GM21737 (cell line): Measurements from ENCODE around the gene CDKN1C.

Experiments used
- ATAC-seq: cut with Tn5 transposase; IDR thresholded peaks from one replicate; pipeline ENCODE4 v1.9.1; 2021; ENCODE audit warnings: mild to moderate bottlenecking, moderate library complexity; ENCODE audit not compliant: unreplicated experiment

The CDKN1C gene

DNA sequence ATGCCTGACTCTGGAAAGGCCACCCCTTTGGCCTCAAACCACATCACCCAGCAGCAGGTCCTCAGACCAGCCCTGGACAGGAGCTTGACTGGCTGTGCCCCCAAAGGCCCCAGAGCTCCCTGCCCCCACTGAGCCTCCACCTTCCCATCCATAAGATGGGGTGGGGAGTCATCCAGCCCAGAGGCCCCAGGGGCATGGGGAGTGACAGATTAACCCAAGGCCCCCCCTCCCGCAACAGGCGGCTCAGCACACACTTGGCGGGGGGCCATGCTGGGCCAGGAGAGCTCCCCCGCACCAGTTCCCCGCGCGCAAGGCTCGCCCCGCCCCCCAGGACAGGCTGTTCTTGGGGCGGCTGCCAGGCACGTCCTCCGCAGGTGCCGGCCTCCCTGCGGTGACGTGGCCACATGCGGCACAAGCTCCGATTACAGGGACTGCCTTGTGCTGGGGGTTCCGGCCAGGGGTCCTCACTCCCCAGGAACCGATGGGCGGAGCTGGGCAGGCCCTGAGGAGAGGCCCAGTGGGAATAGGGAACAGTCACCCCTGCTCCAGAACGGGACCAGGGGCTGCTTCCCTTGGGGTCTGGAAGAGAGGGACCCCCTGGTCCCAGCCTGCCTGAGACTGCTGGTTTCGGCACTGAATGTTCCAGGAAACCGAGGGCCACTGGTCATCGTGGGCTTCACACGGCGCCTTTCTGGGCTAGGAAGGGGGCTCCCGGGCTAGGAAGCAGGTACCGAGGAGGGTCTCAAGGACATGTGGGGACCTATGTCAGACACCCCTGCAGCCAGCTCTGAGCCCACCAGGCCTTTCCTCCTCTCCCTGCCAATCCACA, 5.1 kb upstream of the CDKN1C start:
- ATAC-seq = no peak

DNA sequence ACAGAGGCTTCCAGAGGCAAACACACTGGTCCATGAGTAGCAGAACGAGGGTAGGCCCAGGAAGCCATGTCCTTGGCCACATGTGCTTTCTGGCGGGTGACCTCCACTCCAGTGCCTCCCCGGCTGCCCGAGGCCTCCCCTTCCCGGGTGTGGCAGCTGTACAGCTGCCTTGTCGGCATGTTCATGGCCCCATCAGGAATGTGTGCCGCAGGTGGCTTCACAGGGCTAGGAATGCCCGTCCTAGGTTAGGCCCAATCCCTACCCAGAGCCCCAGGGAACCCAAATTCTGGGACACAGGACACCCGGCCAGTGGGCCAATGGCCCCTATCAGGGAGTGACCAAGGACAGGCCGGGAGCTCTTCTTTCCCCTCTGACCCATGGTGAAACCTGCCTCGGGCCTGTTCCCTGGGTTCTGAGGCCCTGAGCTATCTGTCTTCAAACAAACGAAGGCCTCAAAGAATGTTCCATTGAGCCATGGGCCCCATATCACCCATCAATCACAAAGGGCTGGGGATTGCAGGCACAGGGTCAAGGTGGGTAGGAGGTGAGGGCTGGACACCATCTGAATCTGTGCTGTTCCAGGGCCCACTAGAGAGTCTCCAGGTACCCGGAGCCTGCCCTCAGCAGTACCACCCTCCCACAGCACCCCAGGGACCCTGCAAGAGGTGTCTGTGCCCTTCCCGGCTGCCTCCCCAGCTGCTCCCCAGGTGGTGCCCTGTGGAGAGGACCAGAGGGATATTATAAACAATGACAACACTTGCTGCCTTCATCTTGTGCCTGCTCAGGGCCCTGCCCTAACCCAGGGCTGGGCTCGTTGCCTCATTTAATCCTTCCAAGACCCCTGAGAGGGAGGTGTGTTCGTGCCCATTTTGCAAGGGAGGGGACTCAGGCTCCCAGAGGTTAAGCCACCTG, 4.0 kb upstream of the CDKN1C start:
- no peak for ATAC-seq

DNA sequence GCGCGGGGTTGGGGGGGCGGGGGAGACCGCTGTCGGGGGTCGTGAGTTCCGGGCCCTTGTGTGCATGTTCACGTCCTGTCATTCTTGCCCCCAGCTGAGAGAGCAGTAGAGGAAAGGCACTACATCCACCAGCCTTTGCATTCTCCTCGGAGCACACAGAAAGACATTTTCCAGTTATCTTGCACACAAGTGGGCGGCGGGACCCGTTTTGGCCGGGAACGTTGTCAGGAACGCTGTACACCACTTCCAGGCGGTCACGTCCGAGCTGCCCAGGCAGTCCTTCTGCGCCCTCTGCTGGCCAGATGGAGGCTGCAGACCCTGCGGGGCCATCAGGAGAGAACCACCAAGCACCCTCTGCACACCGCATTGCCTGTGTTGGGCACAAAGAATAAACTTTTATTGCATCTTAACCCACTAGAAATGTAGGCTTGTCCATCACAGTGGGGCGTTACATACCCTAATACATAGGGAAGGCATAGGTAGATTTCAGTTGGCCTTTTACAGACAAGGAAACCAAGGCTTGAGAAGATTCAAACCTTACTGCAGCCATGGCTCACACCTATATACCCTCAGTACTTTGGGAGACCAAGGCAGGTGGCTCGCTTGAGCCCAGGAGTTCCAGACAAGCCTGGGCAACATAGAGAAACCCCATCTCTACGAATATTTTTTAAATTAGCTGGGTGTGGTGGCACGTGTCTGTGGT, 2.8 kb upstream of the CDKN1C start:
- ATAC-seq = no peak

DNA sequence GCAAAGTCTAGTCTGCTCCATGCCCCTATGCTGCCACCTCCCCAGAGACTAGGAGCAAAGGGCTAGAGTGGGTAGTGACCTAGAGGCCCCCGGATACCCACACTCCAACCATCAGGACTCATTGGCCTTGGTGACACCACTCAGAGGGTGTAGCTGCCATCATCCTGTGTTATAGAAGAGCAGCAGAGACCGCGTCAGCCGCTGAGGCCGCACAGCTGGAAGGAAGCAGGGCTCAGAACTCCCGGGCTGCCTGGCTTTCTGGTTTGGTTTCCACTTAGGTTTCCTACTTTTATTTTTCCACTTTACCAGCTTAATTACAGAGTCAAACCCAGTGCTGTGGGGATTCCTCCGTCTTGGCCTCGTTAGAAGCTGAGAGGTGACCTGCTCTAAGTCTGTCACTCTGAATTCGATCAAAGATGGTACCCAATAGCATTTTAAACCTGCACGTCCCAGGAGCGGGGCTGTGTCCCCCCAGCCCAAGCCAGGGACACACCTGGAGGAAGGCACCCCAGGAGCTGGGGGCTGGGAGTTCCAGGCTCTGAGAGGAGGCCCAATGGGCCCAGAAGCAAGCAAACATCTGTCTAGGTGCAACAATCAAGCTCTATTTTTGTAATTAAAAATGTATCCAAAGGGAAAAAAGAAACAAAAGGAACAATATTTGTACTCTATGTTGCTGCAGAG, 2.1 kb upstream of the CDKN1C start:
- no peak for ATAC-seq

DNA sequence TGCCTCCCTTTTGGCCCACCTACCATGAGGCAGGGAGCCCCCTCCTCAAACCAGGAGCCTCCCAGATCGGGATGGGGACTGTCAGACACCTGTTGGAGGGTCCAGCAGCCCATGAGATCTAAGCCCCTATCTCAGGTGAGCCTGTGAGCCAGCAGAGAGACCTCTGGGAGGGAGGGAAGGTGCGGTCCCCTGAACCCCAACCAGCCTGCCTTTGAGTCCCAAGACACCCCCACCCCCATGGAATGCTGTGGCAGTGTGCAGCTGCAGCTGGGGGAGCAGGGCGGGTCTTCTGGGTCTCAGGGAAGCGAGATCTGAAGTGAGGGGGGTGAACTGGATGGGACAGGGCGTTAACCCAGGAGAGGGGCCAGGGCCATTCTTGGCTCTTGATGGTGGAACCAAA, 1.4 kb upstream of the CDKN1C start:
- no peak for ATAC-seq

DNA sequence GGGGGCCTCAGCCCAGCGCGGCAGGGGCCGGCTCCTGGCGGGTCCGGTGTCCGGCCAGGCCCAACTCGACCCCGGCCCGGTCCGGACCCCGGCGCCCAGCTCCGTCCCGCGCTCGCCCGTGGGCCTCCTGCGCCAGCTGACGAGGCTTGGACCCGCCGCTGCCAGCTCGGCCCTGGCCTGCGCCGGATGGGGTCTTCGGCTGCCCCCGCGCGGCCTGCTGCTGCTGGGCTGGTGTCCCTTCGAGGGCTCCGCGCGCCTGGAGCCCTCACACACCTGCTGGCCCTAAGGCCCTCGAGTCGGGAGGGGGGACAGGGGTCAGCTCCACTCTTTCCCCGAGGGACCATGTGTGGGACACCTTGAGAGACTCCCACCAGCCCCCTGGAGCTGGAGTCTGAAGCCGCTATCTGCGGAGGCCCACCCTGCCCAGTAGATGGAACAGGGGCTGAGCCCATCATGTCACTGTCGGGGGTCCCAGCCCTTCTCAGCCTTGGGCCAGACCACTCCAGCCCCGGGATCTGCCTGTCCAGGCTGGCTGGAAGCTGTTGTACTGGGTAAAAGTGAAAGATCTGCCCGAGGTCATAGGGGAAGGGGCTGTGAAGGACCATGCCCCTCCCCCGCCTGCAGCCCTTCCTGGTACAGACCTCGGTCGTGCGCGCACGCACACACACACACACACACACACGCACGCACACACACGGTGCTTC, 768 bp upstream of the CDKN1C start:
- peak; percentile 5 for ATAC-seq

DNA sequence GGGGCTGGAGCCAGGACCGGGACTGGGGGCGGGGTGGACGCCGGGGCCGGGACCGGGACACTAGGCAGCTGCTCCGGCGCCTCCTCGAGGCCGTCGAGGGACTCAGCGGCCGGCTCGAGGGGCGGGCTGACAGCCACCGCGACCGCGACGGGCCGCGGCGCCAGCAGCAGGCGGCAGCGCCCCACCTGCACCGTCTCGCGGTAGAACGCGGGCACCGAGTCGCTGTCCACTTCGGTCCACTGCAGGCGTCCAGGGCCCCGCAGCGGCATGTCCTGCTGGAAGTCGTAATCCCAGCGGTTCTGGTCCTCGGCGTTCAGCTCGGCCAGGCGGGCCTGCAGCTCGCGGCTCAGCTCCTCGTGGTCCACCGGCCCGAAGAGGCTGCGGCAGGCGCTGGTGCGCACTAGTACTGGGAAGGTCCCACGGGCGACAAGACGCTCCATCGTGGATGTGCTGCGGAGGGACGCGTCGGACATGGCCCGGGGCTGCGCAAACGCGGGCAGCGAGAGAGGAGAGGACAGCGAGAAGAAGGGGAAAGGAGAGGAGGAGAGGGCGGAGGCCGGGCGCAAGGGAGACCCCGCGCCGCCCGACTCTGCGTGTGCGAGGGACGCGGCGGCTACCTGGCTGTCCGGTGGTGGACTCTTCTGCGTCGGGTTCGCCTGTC, 428 bp downstream of the CDKN1C start:
- peak; percentile 7 for ATAC-seq

DNA sequence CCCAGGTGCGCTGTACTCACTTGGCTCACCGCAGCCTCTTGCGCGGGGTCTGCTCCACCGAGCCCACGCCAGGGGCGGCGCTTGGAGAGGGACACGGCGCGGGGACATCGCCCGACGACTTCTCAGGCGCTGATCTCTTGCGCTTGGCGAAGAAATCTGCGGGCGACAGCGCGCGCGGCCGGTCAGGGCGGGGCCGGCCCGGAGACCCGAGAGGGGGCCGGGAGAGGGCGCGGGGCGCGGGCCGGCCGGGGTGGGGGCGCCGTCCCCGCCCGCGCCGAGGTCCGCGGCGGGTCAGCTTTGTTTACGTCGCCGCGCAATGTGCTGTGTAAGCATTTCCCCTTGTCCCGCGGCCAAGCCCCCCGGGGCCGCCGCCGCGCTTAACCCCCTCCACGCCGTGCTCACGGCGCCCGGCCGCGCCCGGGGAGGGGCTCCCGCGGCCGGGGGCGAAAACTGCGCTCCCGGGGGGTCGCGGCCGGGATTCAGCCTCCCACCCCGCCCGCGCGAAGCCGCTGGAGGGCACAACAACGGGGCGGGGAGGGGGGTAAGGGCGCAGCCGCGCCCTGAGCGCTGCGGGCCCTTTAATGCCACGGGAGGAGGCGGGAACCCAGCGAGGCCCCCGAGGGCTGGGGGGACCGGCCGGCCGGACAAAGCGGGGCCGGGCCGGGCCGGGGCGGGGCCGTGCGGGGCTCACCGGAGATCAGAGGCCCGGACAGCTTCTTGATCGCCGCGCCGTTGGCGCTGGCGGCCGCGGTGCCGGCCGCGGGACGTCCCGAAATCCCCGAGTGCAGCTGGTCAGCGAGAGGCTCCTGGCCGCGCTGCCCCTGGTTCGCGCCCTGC, 1.4 kb downstream of the CDKN1C start:
- ATAC-seq = no peak

DNA sequence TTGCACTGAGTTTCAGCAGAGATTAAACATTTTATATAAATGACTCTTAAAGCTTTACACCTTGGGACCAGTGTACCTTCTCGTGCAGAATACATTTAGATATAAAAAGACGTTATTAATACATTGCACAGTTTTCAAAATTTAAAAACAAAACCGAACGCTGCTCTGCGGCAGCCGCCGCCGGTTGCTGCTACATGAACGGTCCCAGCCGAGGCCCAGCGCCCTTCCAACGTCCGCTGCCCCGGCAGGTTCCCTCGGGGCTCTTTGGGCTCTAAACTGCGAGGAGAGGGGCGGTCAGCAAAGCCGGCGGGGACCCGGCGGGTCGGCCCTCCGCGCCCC, 2.0 kb downstream of the CDKN1C start:
- ATAC-seq = no peak

DNA sequence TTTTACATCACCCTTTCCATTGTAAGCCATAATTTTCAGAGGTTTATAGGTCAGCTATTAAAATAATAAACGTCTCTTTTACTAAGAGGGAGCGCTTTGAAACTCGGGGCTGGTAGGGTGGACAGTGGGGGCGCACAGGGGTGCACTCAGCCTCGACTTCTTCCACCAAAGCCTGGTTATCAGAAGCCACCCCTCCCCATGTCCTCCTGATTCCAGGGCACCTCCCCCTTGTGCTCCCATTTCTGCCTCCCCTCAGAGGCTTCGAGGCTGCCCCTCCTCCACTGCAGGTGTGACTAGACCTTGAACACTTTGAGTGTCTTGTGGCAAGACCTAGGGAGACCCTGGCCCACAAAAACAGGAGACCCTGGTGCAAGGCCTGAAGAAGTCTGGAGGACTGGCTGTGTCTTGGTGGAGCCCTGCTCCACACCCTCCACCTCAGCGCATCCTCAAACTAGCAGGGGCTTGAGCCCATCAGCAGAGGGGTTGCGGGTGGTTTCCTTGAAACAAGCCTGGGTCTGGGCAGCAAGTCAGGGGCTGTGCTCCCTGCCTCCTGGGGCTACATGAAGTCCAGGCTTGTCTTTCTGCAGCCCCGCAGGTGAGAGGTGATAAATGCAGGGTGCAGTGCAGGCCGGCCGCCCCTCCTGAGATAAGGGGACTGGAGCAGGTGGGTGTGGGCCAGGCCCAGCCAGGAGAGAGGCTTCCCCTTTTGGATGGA, 3.0 kb downstream of the CDKN1C start:
- no peak for ATAC-seq

DNA sequence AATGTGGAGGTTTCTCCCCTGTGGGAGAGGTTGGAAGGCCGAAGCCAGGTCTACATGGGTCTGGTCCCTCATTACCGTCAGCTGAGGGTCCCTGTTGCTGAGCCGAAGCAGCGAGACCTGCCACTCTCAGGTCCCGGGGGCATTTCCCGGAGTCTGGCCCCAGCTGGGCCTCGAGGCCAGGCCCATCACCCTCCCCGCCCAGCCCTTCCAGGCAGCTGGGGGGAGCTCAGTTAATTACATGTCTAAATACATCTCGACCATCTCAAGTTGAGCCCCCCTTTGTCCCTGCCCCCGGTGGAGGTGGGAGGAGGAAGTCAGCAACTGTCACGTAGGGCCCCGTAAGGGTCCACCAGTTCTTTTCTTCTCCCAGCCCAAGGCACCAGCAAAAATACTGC, 3.6 kb downstream of the CDKN1C start:
- ATAC-seq = no peak

DNA sequence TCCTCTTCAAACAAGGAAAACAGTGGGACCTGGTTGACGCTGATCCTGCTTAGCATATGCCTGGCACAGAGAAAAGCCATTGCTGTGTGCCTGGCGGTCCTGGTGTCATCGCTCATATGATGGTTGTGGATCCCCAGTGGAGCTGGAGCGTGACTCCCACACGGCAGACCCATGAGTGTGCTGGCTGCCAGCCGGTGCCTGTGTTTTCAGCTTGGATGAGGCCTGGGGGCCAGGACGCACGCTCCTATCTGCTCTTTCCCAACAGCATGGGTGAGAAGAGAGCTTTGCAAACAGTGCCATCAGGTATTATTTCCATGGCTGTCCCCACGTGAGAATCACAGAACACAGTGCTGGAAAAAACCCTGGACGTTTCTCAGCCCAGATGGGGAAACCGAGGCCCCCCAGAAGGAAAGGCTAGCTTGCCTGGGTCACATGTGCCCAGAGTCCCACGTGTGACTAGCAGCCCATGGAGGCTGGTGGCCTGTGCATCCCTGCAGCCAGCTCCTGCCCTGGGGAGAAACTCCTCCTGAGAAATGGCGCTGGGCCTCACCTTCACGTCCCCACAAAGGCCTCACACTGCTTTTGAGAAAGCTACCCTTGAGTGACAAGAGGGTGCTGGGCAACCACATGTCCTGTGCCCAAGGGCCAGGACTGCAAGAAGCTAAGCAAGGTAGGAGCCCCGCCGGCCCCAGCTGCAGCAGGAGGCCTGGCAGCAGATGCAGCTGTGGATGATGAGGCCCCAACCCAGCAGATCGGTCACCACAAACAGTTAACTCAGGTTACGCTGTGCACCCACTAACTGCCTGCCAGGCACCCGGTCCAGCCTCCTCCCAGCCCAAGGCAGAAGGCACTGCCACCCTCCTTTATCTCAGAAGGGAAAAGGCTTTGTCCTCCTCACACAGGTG, 4.2 kb downstream of the CDKN1C start:
- no peak for ATAC-seq

DNA sequence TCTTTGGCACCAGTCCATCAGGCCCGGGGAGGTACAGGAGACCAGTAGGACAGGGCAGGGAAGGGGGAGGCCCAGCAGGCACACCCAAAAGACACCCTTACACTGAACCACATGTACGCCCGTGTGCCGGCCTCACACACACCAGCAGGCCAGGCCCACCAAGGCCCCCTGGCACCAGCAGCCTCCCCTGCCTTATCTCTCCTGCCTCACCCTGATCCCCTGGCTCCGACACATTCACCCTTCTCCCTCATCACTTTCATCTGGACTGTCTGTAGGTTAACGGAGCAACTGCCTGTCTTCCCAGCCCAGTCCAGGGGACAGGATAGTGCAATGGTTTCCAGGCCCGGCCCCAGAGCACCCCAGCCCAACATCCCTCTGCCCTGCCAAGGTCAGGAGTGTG, 4.9 kb downstream of the CDKN1C start:
- ATAC-seq = no peak

DNA sequence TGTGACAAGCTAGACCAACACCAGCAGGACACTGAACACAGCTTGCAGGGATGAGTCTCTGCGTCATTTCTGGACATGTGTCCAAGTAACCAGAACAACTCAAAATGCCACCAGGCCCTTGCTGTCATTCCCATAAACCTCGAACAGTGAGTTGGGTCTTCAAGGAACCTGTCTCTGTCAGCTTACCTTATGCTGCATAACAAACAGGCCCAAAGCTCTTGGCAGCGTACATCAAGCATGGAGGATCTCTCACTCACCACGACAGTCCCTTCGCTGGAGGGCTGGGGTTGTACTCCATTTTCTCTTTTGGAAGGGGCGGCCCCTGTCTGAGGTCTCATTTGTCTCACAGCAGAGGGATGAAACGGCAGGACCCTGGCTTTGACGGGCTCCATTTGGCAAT, 6.8 kb downstream of the CDKN1C start:
- ATAC-seq = no peak

DNA sequence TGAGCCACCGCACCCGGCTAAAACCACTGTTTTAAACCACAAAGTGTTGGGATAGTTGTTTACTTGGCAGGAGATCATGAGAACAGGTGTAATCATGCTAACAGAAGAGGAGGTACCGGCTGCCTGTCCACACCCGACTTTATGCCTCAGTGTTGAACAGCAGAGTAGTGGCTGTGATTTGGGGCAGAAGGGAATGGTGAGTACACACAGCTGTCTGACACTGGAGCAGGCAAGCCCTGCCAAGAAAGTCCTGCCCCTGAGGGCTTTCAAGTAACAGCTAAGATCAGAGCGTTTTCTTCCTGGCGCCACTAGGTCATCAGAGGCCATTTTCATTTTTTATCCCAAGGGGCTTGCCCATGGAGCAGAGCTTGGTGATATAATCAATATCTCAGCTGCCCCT, 8.1 kb downstream of the CDKN1C start:
- no peak for ATAC-seq

DNA sequence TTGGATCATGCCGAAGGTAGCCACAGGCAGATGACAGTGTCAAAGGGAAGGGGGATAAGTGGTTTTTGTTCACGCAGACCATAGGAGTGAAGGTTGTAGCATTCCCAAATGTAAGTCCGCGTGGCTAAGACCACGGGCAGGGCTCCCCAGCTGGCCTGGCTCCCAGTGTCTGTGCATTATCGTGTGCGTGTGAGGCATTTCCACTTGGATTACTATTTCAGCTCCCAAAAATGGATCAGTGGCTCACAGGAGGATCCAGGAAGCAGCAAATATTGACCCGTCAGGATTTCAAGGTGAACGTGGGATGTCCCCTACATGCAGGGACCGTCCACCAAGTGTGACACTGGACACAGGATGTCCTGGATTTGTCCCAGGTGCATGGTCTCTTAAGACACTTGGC, 10.6 kb downstream of the CDKN1C start:
- ATAC-seq = no peak

DNA sequence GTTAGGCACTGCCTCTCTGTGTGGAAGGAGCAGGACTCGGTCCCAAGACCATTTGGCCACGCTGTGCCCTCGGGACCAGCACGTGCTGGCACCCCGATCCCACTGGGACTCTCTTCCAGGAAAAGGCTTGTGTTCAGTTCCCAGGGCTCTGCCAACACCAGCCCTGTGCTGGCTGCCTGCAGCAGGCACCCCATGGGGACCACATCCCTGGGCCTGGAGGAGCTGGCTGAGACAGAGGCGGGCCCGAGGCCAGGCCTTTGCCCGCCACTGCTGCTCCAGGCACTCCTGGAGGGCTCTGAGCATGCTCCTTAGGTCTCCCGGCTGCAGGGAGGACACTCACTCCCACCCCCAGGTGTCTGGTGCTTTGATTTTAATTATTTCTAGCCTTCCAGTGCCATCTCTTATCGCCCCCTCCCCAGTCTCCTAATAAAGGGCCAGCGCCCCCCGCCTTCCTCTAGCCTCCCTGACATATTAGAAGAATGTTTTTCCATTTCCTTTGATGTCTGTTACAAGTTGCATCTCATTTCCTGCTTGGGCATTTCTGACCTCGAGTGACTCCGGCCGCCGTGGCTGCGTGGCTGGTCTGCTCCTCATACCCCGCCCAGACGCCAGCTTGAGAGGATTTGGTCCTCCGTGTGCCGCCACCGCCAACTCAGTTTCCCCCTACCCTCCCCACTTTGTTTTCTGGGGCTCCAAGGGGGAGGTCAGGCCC, 14.4 kb downstream of the CDKN1C start:
- no peak for ATAC-seq
